Neural progenitor cell (in vitro differentiated cells): Measurements from ENCODE around the gene ACP4. TPM values are rescaled to one million over a fixed set of nuclear protein-coding genes. Genes with fewer than 3 reads are reported as not detected.
"Not testable (repeated sequence)": the region's sequence is repeated elsewhere in the genome, so short reads cannot be mapped to it uniquely, and the experiment has no call there.

ENCODE experiments used
- DNase-seq: peaks from one replicate; pipeline ENCODE4 v3.0.0-alpha.2; 2016; ENCODE audit warnings: low spot score
- H2AFZ ChIP-seq: fragments of 200-600 bp; sonication (generic); replicated peaks from 2 replicates; pipeline ENCODE4 v1.6.1; 2016; ENCODE audit warnings: antibody characterized with exemption
- H3F3A ChIP-seq: fragments of 200-600 bp; sonication (generic); 2 replicates; pipeline ENCODE4 v1.6.1; 2016; ENCODE audit warnings: antibody characterized with exemption, low read depth
- H3K27ac ChIP-seq: fragments of 200-600 bp; sonication (generic); 2 replicates; pipeline ENCODE4 v1.5.1; 2016; ENCODE audit warnings: mild to moderate bottlenecking
- H3K27me3 ChIP-seq: fragments of 200-600 bp; sonication (generic); 2 replicates; pipeline ENCODE4 v1.6.1; 2016; ENCODE audit warnings: mild to moderate bottlenecking, moderate library complexity
- H3K36me3 ChIP-seq: fragments of 200-600 bp; sonication (generic); 2 replicates; pipeline ENCODE4 v1.5.1; 2016
- H3K4me1 ChIP-seq: fragments of 200-600 bp; sonication (generic); 2 replicates; pipeline ENCODE4 v1.6.1; 2016; ENCODE audit warnings: mixed run types
- H3K4me2 ChIP-seq: fragments of 200-600 bp; sonication (generic); 2 replicates; pipeline ENCODE4 v1.6.1; 2016
- H3K4me3 ChIP-seq: fragments of 200-600 bp; sonication (generic); 2 replicates; pipeline ENCODE4 v1.5.1; 2016
- H3K79me2 ChIP-seq: fragments of 200-600 bp; sonication (generic); 2 replicates; pipeline ENCODE4 v1.6.1; 2016; ENCODE audit warnings: low read depth
- H3K9ac ChIP-seq: fragments of 200-600 bp; sonication (generic); 2 replicates; pipeline ENCODE4 v1.6.1; 2016
- H3K9me3 ChIP-seq: fragments of 200-600 bp; sonication (generic); 2 replicates; pipeline ENCODE4 v1.5.1; 2016; ENCODE audit warnings: low read depth
- H4K20me1 ChIP-seq: fragments of 200-600 bp; sonication (generic); 2 replicates; pipeline ENCODE4 v1.6.1; 2016; ENCODE audit warnings: low read depth
- H3K27ac Mint-ChIP-seq: 3 replicates; pipeline ENCODE4 v1.8.0; 2021; ENCODE audit warnings: mixed read lengths
- H3K27me3 Mint-ChIP-seq: 2 replicates; pipeline ENCODE4 v1.8.0; 2022; ENCODE audit warnings: low read depth, mild to moderate bottlenecking, inconsistent platforms, moderate library complexity, mixed read lengths; ENCODE audit not compliant: insufficient read depth
- H3K36me3 Mint-ChIP-seq: 3 replicates; pipeline ENCODE4 v1.8.0; 2021; ENCODE audit warnings: mixed read lengths
- H3K4me1 Mint-ChIP-seq: 3 replicates; pipeline ENCODE4 v1.8.0; 2021; ENCODE audit warnings: mixed read lengths
- H3K4me3 Mint-ChIP-seq: 3 replicates; pipeline ENCODE4 v1.8.0; 2021; ENCODE audit warnings: mild to moderate bottlenecking, moderate library complexity, mixed read lengths
- H3K9me3 Mint-ChIP-seq: 3 replicates; pipeline ENCODE4 v1.8.0; 2020; ENCODE audit warnings: mixed read lengths
- CTCF ChIP-seq: fragments of 200-600 bp; sonication (generic); IDR thresholded peaks from 2 replicates; pipeline ENCODE4 v1.5.1; 2017; ENCODE audit warnings: antibody characterized with exemption, mild to moderate bottlenecking
- EZH2 ChIP-seq: fragments of 200-600 bp; sonication (generic); IDR thresholded peaks from 2 replicates; pipeline ENCODE4 v1.6.1; 2017; ENCODE audit warnings: antibody characterized with exemption, mild to moderate bottlenecking, moderate library complexity
- EZH2phosphoT487 ChIP-seq: fragments of 200-600 bp; sonication (generic); IDR thresholded peaks from 2 replicates; pipeline ENCODE4 v1.6.1; 2017; ENCODE audit warnings: antibody characterized with exemption
- total RNA-seq: library from RNA; depleted of rRNA; stranded (reverse); fragments of >200 nt; gene quantifications from 2 replicates; pipeline ENCODE4 v1.2.3, GENCODE V29; 2015; ENCODE audit warnings: low replicate concordance

Gene ACP4
- total RNA-seq, 1 donor from 2014 or later: not detected

- no peak overlapping the region for H2AFZ ChIP-seq
- no peaks in the 10 kb centered on the region for H4K20me1 ChIP-seq
- H3K4me1 ChIP-seq: no peaks in the 10 kb centered on the region
- no peak overlapping the region for H3K4me2 ChIP-seq
- no peaks in the 10 kb centered on the region for H3K79me2 ChIP-seq
- DNase-seq: no peak
- H3K4me3 ChIP-seq: no peak overlapping the region
- Mint-ChIP-seq H3K27ac (no peak overlapping the region), H3K4me3 (no peak overlapping the region), H3K4me1 (peaks cover 9% of the 10 kb centered on the region), H3K27me3 (peaks cover 6% of the 10 kb centered on the region), H3K36me3 (no peaks in the 10 kb centered on the region), H3K9me3 (peaks cover 3% of the 10 kb centered on the region)
- no peak for TF ChIP-seq EZH2
- TF ChIP-seq CTCF: no peak
- no peak for TF ChIP-seq EZH2phosphoT487
- no peaks in the 10 kb centered on the region for H3K36me3 ChIP-seq
- H3F3A ChIP-seq: no peaks in the 10 kb centered on the region
- no peak overlapping the region for H3K27ac ChIP-seq
- H3K9ac ChIP-seq: no peak overlapping the region
- H3K27me3 ChIP-seq: no peaks in the 10 kb centered on the region
- no peaks in the 10 kb centered on the region for H3K9me3 ChIP-seq
Observed at GRCh38 chr19:50764409-50764808, 25.8 kb upstream of the ACP4 start.

GRCh38 chr19:50766746-50767145, 23.5 kb upstream of the ACP4 start:
- H3K9me3 ChIP-seq, H3K27me3 Mint-ChIP-seq, H3K4me1 Mint-ChIP-seq, H3K9me3 Mint-ChIP-seq, H3F3A ChIP-seq, H3K4me1 ChIP-seq, H3K36me3 ChIP-seq, DNase-seq, H3K4me3 Mint-ChIP-seq, H3K36me3 Mint-ChIP-seq, H3K9ac ChIP-seq, H2AFZ ChIP-seq, H3K79me2 ChIP-seq, H3K27ac Mint-ChIP-seq, H3K27me3 ChIP-seq, H3K27ac ChIP-seq, H3K4me2 ChIP-seq, H3K4me3 ChIP-seq, H4K20me1 ChIP-seq: not testable (repeated sequence)

GRCh38 chr19:50767263-50767662, 23.0 kb upstream of the ACP4 start:
- H3K4me2 ChIP-seq, H3K27ac ChIP-seq, H3K9me3 Mint-ChIP-seq, H3K79me2 ChIP-seq, H2AFZ ChIP-seq, H3K9ac ChIP-seq, H3K9me3 ChIP-seq, H4K20me1 ChIP-seq, H3F3A ChIP-seq, H3K4me3 Mint-ChIP-seq, H3K36me3 ChIP-seq, H3K36me3 Mint-ChIP-seq, H3K4me3 ChIP-seq, H3K4me1 ChIP-seq, DNase-seq, H3K4me1 Mint-ChIP-seq, H3K27me3 ChIP-seq, H3K27me3 Mint-ChIP-seq: not testable (repeated sequence)
- H3K27ac Mint-ChIP-seq: peak overlapping the region; percentile 57

GRCh38 chr19:50768277-50768676, 21.9 kb upstream of the ACP4 start:
- H3K4me3 ChIP-seq: no peak overlapping the region
- H3K36me3 Mint-ChIP-seq: no peaks in the 10 kb centered on the region
- H3K79me2 ChIP-seq: no peaks in the 10 kb centered on the region
- H3K4me1 ChIP-seq: no peaks in the 10 kb centered on the region
- no peaks in the 10 kb centered on the region for H3K9me3 ChIP-seq
- H3K27me3 Mint-ChIP-seq: peaks cover 6% of the 10 kb centered on the region
- H3K4me1 Mint-ChIP-seq: peaks cover 6% of the 10 kb centered on the region
- H3K27ac Mint-ChIP-seq: no peak overlapping the region
- no peaks in the 10 kb centered on the region for H3F3A ChIP-seq
- DNase-seq: no peak
- H4K20me1 ChIP-seq: no peaks in the 10 kb centered on the region
- H3K4me2 ChIP-seq: no peak overlapping the region
- H3K9ac ChIP-seq: no peak overlapping the region
- no peak overlapping the region for H2AFZ ChIP-seq
- H3K36me3 ChIP-seq: no peaks in the 10 kb centered on the region
- no peak overlapping the region for H3K4me3 Mint-ChIP-seq
- H3K27me3 ChIP-seq: no peaks in the 10 kb centered on the region
- TF ChIP-seq CTCF (no peak), EZH2phosphoT487 (no peak), EZH2 (no peak)
- no peaks in the 10 kb centered on the region for H3K9me3 Mint-ChIP-seq
- no peak overlapping the region for H3K27ac ChIP-seq

GRCh38 chr19:50770164-50770563, 20.1 kb upstream of the ACP4 start, which contains the start of gene GPR32:
Gene GPR32 (plus strand): TSS chr19:50770464. CDS start chr19:50770601, 137 bp downstream.
- not testable (repeated sequence) for H3K36me3 Mint-ChIP-seq, H3K4me1 Mint-ChIP-seq, H3K4me3 Mint-ChIP-seq, DNase-seq, H3K9ac ChIP-seq, H3K79me2 ChIP-seq, H3K4me3 ChIP-seq, H3K4me1 ChIP-seq, H3K36me3 ChIP-seq, H2AFZ ChIP-seq, H3K27ac Mint-ChIP-seq, H3K9me3 Mint-ChIP-seq, H3K27ac ChIP-seq, H3F3A ChIP-seq, H3K27me3 ChIP-seq, H3K4me2 ChIP-seq, H3K9me3 ChIP-seq, H4K20me1 ChIP-seq
- peaks cover 11% of the 10 kb centered on the region for H3K27me3 Mint-ChIP-seq
